ENCODE measurements around the gene ADSL. TPM values are rescaled to one million over a fixed set of nuclear protein-coding genes. Genes with fewer than 3 reads are reported as not detected.
"Not testable (repeated sequence)": the region's sequence is repeated elsewhere in the genome, so short reads cannot be mapped to it uniquely, and the experiment has no call there.

The ADSL gene
- total RNA-seq, 1 donor from 2014 or later: 48.5 TPM

- intact Hi-C loops (cut with micrococcal nuclease): no loop called here
- no peaks in the 10 kb centered on the region for H3K27me3 ChIP-seq (ENCODE audit: low read depth)
- no peak for DNase-seq
- TF ChIP-seq CTCF (IDR thresholded peaks at IDR 0.05; ENCODE audit: borderline replicate concordance): no peak
- no peak overlapping the region for H3K27ac ChIP-seq (replicated peaks)
- no peak overlapping the region for H3K4me3 ChIP-seq
- peaks cover 93% of the 10 kb centered on the region for H3K36me3 ChIP-seq
- no peaks in the 10 kb centered on the region for H3K4me1 ChIP-seq
- no peaks in the 10 kb centered on the region for H3K9me3 ChIP-seq (replicated peaks)
Measured at GRCh38 chr22:40308999-40309573, 37.2 kb upstream of the ADSL start.

- no peak for TF ChIP-seq CTCF (IDR thresholded peaks at IDR 0.05; ENCODE audit: borderline replicate concordance)
- Histone ChIP-seq H3K27ac (replicated peaks) (no peak overlapping the region), H3K27me3 (ENCODE audit: low read depth) (no peaks in the 10 kb centered on the region), H3K4me1 (no peaks in the 10 kb centered on the region), H3K4me3 (no peak overlapping the region), H3K9me3 (replicated peaks) (no peaks in the 10 kb centered on the region), H3K36me3 (peaks cover 95% of the 10 kb centered on the region)
- no peak for DNase-seq
- intact Hi-C loops (cut with micrococcal nuclease): no loop called here
Measured at GRCh38 chr22:40309631-40310030, 36.7 kb upstream of the ADSL start.

GRCh38 chr22:40310081-40310767 lies 36.1 kb upstream of the ADSL start:
- TF ChIP-seq CTCF (IDR thresholded peaks at IDR 0.05; ENCODE audit: borderline replicate concordance): no peak

DNA sequence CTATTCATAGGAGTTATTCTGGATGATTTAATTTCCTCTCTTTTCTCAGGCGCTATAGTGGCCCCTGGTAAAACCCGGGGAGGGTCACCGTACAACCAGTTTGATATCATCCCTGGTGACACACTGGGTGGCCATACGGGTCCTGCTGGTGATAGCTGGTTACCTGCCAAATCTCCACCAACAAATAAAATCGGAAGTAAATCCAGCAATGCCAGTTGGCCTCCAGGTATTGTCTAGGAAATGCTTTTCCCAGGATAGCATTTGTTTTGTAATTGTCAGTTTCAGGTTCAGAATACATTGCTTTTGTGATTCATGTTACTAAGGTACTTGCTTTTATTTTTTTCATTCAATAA lies 35.6 kb upstream of the ADSL start:
- no peak for TF ChIP-seq CTCF (IDR thresholded peaks at IDR 0.05; ENCODE audit: borderline replicate concordance)
- no peaks in the 10 kb centered on the region for H3K9me3 ChIP-seq (replicated peaks)
- no peak overlapping the region for H3K27ac ChIP-seq (replicated peaks)
- H3K4me3 ChIP-seq: no peak overlapping the region
- H3K36me3 ChIP-seq: peaks cover 99% of the 10 kb centered on the region
- no peak for DNase-seq
- no peaks in the 10 kb centered on the region for H3K4me1 ChIP-seq
- intact Hi-C loops (cut with micrococcal nuclease): no loop called here
- H3K27me3 ChIP-seq (ENCODE audit: low read depth): no peaks in the 10 kb centered on the region

More at GRCh38 chr22:40310081-40310767, 36.1 kb upstream of the ADSL start:
- H3K27ac ChIP-seq (replicated peaks): peak overlapping the region; percentile 21
- no peak overlapping the region for H3K4me3 ChIP-seq
- intact Hi-C loops (cut with micrococcal nuclease): no loop called here
- no peaks in the 10 kb centered on the region for H3K4me1 ChIP-seq
- no peaks in the 10 kb centered on the region for H3K27me3 ChIP-seq (ENCODE audit: low read depth)
- peaks cover 97% of the 10 kb centered on the region for H3K36me3 ChIP-seq
- no peak for DNase-seq
- no peaks in the 10 kb centered on the region for H3K9me3 ChIP-seq (replicated peaks)

GRCh38 chr22:40311646-40312045 lies 34.7 kb upstream of the ADSL start:
- intact Hi-C loops (cut with micrococcal nuclease); H3K27ac ChIP-seq (replicated peaks); H3K4me1 ChIP-seq; H3K27me3 ChIP-seq (ENCODE audit: low read depth); H3K4me3 ChIP-seq; H3K9me3 ChIP-seq (replicated peaks); DNase-seq: not testable (repeated sequence)
- peaks cover 99% of the 10 kb centered on the region for H3K36me3 ChIP-seq

- no peak for TF ChIP-seq CTCF (IDR thresholded peaks at IDR 0.05; ENCODE audit: borderline replicate concordance)
- no peaks in the 10 kb centered on the region for H3K27me3 ChIP-seq (ENCODE audit: low read depth)
- no peaks in the 10 kb centered on the region for H3K9me3 ChIP-seq (replicated peaks)
- H3K27ac ChIP-seq (replicated peaks): no peak overlapping the region
- no peak for DNase-seq
- intact Hi-C loops (cut with micrococcal nuclease): no loop called here
- no peak overlapping the region for H3K4me3 ChIP-seq
- H3K36me3 ChIP-seq: peaks cover 100% of the 10 kb centered on the region
- no peaks in the 10 kb centered on the region for H3K4me1 ChIP-seq
Measured at GRCh38 chr22:40312050-40312449, 34.2 kb upstream of the ADSL start.

All from left ventricle myocardium inferior (tissue), 1 donor.